T-helper 1 cell treated with Interleukin-12 subunit alpha and Interleukin-12 subunit beta and Interleukin-4 antibody, amounts not matched to agents 30 μg/mL and 1 μg/mL, for 36 hours (primary cell): ENCODE results near the gene ITGB1.

Source experiments
- H3K27ac Mint-ChIP-seq: one replicate; pipeline ENCODE4 v1.8.0; 2021; ENCODE audit warnings: mild to moderate bottlenecking, mixed read lengths
- H3K27me3 Mint-ChIP-seq: one replicate; pipeline ENCODE4 v1.8.0; 2021; ENCODE audit warnings: low read depth, mixed read lengths
- H3K36me3 Mint-ChIP-seq: one replicate; pipeline ENCODE4 v1.8.0; 2021; ENCODE audit warnings: low read depth, mixed read lengths
- H3K4me1 Mint-ChIP-seq: one replicate; pipeline ENCODE4 v1.8.0; 2021; ENCODE audit warnings: low read depth, mixed read lengths
- H3K4me3 Mint-ChIP-seq: one replicate; pipeline ENCODE4 v1.8.0; 2021; ENCODE audit warnings: mild to moderate bottlenecking, moderate library complexity, mixed read lengths
- H3K9me3 Mint-ChIP-seq: one replicate; pipeline ENCODE4 v1.8.0; 2021; ENCODE audit warnings: mixed read lengths

The ITGB1 gene

DNA sequence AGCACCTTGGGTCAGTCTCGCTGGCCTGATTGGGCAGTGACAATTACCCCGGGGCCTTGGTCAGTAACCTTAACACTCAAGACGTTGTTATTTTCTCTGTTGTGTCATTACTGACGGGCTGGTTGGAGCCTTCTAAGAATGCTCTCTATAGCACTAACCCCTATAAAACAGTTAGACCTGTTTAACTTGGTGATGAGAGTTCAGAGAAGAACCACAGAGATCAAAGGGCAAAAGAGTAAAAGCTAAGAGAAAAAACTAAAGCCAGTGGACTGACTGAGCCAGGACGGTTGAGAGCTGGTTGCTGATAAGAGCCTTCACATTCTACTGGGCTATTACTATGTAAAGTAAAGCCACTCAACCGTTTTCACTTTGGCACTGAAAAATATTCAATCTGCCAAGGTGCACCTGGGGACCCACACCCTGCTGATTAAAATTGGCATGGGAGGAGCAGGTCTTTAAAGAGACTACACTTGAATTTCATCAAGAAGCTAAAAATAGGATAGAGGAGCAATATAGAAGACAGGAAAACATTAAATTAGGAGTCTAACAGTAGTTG, 13.6 kb upstream of the ITGB1 start:
- Mint-ChIP-seq H3K27ac (no peak overlapping the region), H3K36me3 (no peaks in the 10 kb centered on the region), H3K9me3 (no peaks in the 10 kb centered on the region), H3K27me3 (peaks cover 7% of the 10 kb centered on the region), H3K4me1 (no peaks in the 10 kb centered on the region), H3K4me3 (no peak overlapping the region)

DNA sequence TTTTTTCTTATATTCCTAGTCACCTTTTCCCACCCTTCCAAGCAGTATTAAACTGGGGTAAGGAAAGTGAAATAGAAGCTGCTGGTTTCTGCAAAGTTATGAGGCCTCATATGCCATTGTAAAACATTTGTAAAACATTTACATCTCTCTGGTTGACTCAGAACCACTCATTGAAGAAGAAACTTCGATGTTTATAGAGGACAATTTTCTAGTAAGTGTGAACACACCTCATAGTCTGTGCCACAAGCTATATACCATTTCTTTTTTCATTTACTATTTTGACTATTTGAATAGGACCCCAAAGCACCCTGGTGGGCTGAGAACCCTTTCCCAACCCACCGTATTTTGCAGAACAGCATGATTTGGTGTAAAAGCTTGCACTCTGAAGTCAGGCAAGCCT, 12.9 kb upstream of the ITGB1 start:
- Mint-ChIP-seq H3K4me1 (no peaks in the 10 kb centered on the region), H3K9me3 (no peaks in the 10 kb centered on the region), H3K27me3 (peaks cover 10% of the 10 kb centered on the region), H3K4me3 (no peak overlapping the region), H3K27ac (no peak overlapping the region), H3K36me3 (no peaks in the 10 kb centered on the region)

DNA sequence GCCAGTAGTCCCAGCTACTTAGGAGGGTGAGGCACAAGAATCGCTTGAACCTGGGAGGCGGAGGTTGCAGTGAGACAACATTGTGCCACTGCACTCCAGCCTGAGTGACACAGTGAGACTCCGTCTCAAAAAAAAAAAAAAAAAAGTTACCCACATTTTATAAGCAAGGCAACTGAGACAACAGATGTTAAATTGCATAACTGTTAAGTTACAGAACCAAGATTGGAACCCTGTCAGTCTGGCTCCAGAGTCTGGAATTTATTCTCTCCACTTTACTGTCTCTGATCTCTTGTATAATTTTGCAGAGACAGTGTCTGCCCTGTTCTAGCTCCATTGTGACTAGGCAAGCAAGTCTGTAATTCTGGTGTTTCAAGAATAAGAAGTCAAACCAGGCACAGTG, 6.2 kb upstream of the ITGB1 start:
- H3K27ac Mint-ChIP-seq, result no peak overlapping the region
- no peaks in the 10 kb centered on the region for H3K36me3 Mint-ChIP-seq
- no peaks in the 10 kb centered on the region for H3K9me3 Mint-ChIP-seq
- H3K4me1 Mint-ChIP-seq, result peaks cover 2% of the 10 kb centered on the region
- no peak overlapping the region for H3K4me3 Mint-ChIP-seq
- peaks cover 15% of the 10 kb centered on the region for H3K27me3 Mint-ChIP-seq

DNA sequence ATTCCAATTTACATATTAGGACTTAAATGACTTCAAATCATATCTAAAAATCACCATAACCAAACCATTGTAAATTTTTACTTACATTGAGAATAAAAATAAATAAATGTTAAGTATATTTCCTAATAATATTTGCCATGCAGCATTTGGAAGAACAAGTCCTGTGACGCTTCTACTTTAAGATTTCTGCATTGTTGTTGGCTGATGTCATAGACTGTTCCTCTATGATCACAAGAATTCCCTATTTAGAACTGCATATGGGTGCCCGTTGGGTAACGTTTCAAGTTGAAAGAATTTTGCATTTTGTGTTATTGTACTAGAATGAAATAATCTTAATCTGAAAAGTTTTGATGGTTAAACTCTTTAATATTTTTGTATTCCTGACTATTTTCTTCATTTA, 5.1 kb upstream of the ITGB1 start:
- H3K4me1 Mint-ChIP-seq, result peaks cover 6% of the 10 kb centered on the region
- H3K27me3 Mint-ChIP-seq, result peaks cover 15% of the 10 kb centered on the region
- no peaks in the 10 kb centered on the region for H3K36me3 Mint-ChIP-seq
- H3K9me3 Mint-ChIP-seq, result no peaks in the 10 kb centered on the region
- H3K27ac Mint-ChIP-seq, result no peak overlapping the region
- H3K4me3 Mint-ChIP-seq, result no peak overlapping the region

DNA sequence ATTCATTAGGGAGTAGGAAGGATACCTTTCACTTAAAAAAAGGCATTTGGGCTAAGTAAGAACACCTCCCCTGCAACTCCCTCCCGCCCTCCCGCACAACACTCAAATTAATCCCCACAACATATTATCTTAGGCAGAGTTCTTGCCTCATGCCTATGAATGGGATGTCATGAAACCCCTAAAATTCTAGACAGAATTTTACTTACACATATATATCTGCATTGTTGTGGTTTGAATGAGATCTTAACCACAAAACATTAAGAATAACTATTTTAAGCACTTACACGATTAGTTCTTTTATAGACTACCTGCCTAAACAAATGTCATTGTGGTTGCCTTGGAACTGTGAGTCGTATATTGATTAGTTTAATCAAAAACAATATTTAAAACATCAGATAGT, 4.5 kb upstream of the ITGB1 start:
- Mint-ChIP-seq H3K4me3 (no peak overlapping the region), H3K27ac (no peak overlapping the region)

DNA sequence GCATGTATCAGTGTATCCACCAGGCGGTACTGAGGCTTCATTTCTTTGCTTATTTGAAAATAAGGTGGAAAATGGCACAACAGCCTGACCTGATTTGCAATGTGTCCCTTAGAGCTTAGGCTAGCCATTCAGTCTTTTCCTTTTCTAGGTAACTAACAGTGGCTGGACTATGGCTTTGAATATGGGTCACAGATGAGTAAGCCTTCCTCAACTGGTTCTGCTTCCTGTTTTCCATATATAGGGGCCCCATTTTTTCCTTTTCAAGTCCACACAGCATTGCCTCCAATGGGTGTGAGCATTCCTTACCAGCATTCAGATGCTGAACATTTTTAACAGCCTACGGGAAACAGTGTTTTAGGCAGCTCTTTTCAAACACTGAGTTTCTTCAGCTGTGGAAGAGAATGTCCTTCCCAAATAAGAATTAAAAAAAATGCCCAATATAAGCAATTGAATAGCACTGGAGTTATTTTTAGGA, 3.9 kb upstream of the ITGB1 start:
- Mint-ChIP-seq H3K4me1 (peaks cover 6% of the 10 kb centered on the region), H3K4me3 (no peak overlapping the region), H3K27ac (no peak overlapping the region), H3K36me3 (no peaks in the 10 kb centered on the region), H3K27me3 (peaks cover 15% of the 10 kb centered on the region), H3K9me3 (no peaks in the 10 kb centered on the region)

More for the DNA sequence above, 4.5 kb upstream of the ITGB1 start:
- Mint-ChIP-seq H3K27me3 (peaks cover 15% of the 10 kb centered on the region), H3K9me3 (no peaks in the 10 kb centered on the region), H3K4me1 (peaks cover 6% of the 10 kb centered on the region), H3K36me3 (no peaks in the 10 kb centered on the region)

DNA sequence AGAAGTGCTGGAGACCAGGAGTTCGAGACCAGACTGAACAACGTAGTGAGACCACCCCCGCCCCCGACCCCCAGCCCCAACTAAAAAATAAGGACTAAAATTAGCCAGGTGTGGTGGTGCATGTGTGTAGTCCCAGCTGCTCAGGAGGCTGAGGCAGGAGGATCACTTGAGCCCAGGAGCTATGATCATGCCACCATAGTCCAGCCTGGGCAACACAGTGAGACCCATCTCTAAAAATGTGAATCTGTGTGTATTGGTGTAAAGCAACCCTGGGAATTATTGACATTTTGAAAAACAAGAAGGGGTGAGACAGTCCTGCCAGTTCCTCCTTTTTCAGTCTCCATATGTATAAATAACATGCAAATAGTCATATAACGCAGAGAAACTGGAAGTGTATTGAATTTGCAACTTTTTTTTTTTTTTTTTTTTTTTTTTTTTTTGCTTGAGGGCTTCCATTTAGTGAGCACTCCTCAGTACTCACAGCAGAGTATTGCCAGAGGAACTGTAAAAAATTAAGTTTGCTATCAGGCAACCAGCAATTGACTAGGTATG, 3.4 kb upstream of the ITGB1 start:
- Mint-ChIP-seq H3K4me3 (no peak overlapping the region), H3K36me3 (no peaks in the 10 kb centered on the region), H3K27me3 (peaks cover 13% of the 10 kb centered on the region), H3K9me3 (no peaks in the 10 kb centered on the region), H3K4me1 (peaks cover 8% of the 10 kb centered on the region), H3K27ac (no peak overlapping the region)

DNA sequence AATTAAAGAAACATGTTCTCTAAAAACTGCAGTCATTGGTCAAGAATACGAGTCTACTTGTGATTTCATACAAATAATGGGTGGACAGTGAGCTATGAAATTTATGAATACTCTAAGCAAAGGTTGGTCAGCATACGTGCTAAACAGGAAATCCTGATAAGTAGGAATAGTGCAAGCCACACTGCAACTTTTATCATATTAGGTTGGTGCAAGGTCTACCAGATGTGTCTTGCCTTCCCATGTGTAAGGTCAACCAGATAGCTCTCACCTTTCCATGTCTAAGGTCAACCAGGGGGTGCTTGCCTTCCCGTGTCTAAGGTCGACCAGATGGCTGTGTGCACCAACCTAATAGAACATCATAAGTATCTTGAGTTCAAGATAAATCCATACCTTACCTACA, 2.0 kb upstream of the ITGB1 start:
- Mint-ChIP-seq H3K36me3 (no peaks in the 10 kb centered on the region), H3K4me1 (peaks cover 17% of the 10 kb centered on the region), H3K4me3 (no peak overlapping the region), H3K27ac (no peak overlapping the region), H3K9me3 (no peaks in the 10 kb centered on the region), H3K27me3 (peaks cover 6% of the 10 kb centered on the region)

DNA sequence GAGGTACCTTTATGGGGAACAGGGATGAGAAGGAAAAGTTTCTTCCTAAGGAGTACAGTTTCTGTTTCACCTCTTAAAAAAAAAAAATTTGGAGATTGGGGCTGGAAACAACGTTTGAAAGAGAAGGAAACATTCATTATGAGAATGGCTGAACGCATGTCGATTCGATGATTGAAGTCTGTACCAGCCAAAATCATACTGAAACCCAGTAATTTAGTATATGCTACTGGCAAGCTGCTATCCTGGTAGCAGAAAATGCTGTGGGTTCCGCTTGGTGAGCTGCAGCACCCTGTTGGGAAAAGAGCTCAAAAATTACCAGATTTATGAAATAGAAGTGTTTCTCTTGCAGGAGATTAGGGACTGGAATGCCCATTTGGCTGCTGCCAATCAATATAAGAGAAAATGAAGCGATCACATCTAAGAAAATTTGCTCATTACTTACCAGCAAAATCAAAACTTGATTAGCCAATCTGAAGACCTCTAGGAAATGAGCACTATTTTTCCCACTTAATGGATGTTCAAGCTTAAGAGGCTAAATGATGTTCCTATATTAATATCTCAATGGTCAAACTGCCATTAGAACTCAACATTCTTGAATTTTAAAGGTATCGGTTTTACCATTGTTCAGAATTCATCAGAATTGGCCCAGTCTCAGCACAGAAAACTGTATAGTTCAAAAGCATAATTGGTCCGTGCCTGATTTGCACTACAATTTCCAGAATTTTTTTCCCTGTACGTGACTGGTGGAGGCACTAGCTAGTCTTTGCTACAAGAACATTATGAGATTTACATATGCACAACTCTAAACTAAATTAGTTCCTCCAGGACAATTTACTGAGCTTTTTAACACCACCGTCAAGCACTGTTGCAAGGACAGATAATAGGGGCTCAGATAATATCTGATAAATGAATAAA, 1.2 kb upstream of the ITGB1 start:
- Mint-ChIP-seq H3K27me3 (peaks cover 6% of the 10 kb centered on the region), H3K4me3 (peak overlapping the region; percentile 76), H3K4me1 (peaks cover 22% of the 10 kb centered on the region), H3K36me3 (peaks cover under 1% of the 10 kb centered on the region), H3K27ac (peak overlapping the region; percentile 75), H3K9me3 (no peaks in the 10 kb centered on the region)

DNA sequence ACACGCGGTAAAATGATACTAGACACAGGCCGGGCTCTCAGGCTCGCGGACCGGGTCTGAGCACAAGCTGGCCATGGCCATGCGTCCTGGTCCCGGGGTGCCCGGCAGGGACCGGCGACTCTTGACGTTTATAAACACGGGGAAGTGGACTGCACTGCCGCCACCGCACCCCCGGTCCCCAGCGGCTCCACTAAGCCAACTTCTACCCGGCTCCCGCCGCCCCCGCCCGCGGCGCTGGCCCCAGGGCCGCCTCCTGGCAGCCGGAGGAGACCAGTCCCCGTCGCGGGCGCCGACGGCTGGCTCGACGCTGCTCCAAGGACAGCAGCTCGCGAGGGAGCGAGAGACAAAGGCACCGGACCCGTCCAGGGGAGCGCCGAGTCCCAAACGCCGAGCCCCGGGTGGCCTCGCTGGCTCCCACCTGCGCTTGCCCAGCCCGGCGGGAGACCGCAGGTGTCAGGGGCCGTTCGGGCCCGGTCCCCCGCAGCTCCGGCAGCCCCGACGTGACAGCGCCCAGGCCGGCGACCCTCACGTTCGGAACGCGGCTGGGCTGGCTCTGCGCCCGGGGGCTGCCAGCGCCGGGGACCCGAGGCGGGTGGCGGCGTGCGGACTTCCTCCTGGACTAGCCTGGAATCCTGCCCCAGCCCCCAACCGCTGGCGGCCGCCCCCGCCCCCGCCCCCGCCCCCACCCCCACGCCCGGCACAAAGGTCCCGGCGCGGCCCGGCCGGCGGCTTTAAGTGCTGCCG, 517 bp downstream of the ITGB1 start:
- peaks cover 6% of the 10 kb centered on the region for H3K27me3 Mint-ChIP-seq
- H3K9me3 Mint-ChIP-seq, result no peaks in the 10 kb centered on the region
- peak overlapping the region; percentile 61 for H3K27ac Mint-ChIP-seq
- peak overlapping the region; percentile 79 for H3K4me3 Mint-ChIP-seq
- peaks cover 32% of the 10 kb centered on the region for H3K4me1 Mint-ChIP-seq
- peaks cover 7% of the 10 kb centered on the region for H3K36me3 Mint-ChIP-seq

DNA sequence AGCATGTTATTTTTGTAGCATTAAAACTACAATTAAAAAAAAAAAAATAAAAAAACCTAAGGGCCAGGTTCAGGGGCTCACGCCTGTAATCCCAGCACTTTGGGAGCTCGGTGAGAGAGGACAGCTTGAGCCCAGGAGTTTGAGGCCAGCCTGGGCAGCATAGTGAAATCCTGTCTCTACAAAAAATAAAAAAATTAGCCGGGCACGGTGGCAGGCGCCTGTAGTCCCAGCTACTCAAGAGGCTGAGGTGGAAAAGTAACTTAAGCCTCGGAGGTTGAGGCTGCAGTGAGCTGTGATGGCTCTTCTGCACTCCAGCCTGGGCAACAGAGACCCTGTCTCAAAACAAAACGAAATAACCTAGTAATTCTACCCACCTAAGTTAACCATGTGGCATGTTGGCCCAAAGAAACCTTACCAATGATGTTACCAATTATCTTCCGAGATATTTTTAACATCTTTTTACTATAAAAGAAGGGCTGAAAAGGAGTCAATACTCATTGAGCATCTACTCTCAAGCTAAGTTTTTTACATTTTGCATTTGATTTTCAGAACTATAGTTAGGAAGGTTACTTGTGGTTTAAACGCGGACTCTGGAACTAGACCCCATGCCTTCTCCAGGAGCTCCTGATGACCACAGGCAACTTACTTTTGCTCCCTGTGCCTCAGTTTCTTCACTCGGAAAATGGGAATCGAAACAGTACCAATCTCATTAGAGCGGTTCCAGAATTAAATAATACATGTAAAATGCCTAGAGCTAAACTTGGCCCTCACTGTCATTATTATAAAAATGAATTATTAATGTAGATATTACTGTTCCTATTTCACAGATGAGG, 1.4 kb downstream of the ITGB1 start:
- Mint-ChIP-seq H3K27me3 (peaks cover 6% of the 10 kb centered on the region), H3K4me1 (peaks cover 34% of the 10 kb centered on the region), H3K36me3 (peaks cover 7% of the 10 kb centered on the region), H3K9me3 (no peaks in the 10 kb centered on the region), H3K4me3 (peak overlapping the region; percentile 13), H3K27ac (no peak overlapping the region)

DNA sequence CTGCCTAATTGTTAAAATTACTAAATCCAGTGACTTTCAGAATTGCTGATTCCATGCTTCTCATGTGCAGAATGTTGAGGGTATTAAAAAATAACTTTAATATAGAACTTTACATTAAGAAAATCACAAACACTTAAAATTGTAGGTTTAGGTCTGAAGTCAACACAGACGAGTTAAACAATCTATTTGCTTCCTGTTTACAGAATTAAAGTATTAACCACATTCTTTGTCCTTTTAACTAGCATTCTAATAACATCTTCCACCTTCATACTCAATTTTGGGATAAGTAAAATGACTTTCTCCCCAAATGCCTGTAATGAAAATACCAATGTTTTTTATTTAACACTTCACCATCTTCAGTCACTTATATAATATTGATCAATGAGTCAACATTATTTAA, 2.2 kb downstream of the ITGB1 start:
- Mint-ChIP-seq H3K9me3 (no peaks in the 10 kb centered on the region), H3K4me3 (no peak overlapping the region), H3K27ac (no peak overlapping the region), H3K27me3 (peaks cover 6% of the 10 kb centered on the region), H3K4me1 (peaks cover 38% of the 10 kb centered on the region), H3K36me3 (peaks cover 7% of the 10 kb centered on the region)

DNA sequence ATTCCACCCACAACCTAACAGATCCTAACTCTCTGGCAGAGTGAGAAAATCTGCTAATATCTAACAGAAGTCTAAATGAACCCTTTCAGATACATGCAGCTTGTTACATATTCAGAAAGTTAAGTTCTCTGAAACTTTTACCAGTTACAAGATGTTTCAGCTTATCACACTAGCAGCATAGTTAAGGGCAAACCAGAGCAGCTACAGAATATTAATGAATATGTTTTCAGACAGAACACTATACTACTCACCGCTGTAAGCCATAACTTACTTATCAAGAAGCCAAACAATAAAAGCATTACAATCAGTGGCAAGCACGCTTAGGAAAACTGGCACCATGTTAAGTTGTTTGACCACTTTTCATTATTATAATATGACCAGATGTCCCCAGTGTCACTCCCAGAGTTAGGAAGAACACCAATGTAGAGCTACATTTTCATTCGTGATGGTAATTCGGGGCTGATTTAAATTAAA, 2.7 kb downstream of the ITGB1 start:
- no peak overlapping the region for H3K4me3 Mint-ChIP-seq
- H3K9me3 Mint-ChIP-seq, result no peaks in the 10 kb centered on the region
- H3K27me3 Mint-ChIP-seq, result peaks cover 6% of the 10 kb centered on the region
- peaks cover 10% of the 10 kb centered on the region for H3K36me3 Mint-ChIP-seq
- no peak overlapping the region for H3K27ac Mint-ChIP-seq
- H3K4me1 Mint-ChIP-seq, result peaks cover 42% of the 10 kb centered on the region
